Lung (tissue), 12 donors: Measurements from ENCODE around the gene INO80. TPM values are rescaled to one million over a fixed set of nuclear protein-coding genes. Genes with fewer than 3 reads are reported as not detected.

Source experiments
- ATAC-seq: fragments of 200-7000 bp; cut with Tn5 transposase; one replicate; pipeline ENCODE4 v1.9.1; 2020; ENCODE audit warnings: moderate number of reproducible peaks; ENCODE audit not compliant: insufficient read depth, low FRiP score
- DNase-seq, 3 donors: peaks; one replicate each; pipeline ENCODE4 v3.0.0-alpha.2; 2013 to 2017
- H3K27ac ChIP-seq, 2 donors: one replicate each; pipeline ENCODE4 v1.5.1; 2013; ENCODE audit warnings: mild to moderate bottlenecking in 2 of 2, moderate library complexity in 2 of 2, control low read depth in 1 of 2, inconsistent platforms in 1 of 2, low read depth in 1 of 2, low read length in 1 of 2
- H3K27me3 ChIP-seq, 3 donors: one replicate each; pipeline ENCODE4 v1.5.1; 2013; ENCODE audit warnings: low read length in 2 of 3; ENCODE audit not compliant: control insufficient read depth in 3 of 3, insufficient read depth in 3 of 3
- H3K36me3 ChIP-seq, 4 donors: one replicate each; pipeline ENCODE4 v1.5.1; 2013; ENCODE audit warnings: low read length in 4 of 4, mild to moderate bottlenecking in 1 of 4, moderate library complexity in 1 of 4; ENCODE audit not compliant: control insufficient read depth in 4 of 4, insufficient read depth in 4 of 4
- H3K4me1 ChIP-seq, 5 donors: one replicate each; pipeline ENCODE4 v1.5.1; 2013; ENCODE audit warnings: low read length in 5 of 5, mild to moderate bottlenecking in 2 of 5, moderate library complexity in 1 of 5; ENCODE audit not compliant: control insufficient read depth in 5 of 5, insufficient read depth in 5 of 5
- H3K4me3 ChIP-seq: one replicate; pipeline ENCODE4 v1.5.1; 2013; ENCODE audit warnings: mild to moderate bottlenecking, control low read depth, moderate library complexity
- H3K9ac ChIP-seq, 2 donors: one replicate each; pipeline ENCODE4 v1.5.1; 2013; ENCODE audit warnings: low read length in 2 of 2, control low read depth in 1 of 2; ENCODE audit not compliant: insufficient read depth in 1 of 2
- H3K9me3 ChIP-seq, 4 donors: one replicate each; pipeline ENCODE4 v1.5.1; 2013; ENCODE audit warnings: low read length in 3 of 4, mild to moderate bottlenecking in 1 of 4, moderate library complexity in 1 of 4; ENCODE audit not compliant: control insufficient read depth in 4 of 4, insufficient read depth in 3 of 4
- WGBS, 2 donors: extraction: QIAGEN DNeasy Blood & Tissue Kit; methylation state at CpG; one replicate each; pipeline ENCODE4 v1.1.7; 2013; 5-methylcytosine and 5-hydroxymethylcytosine counted together
- polyA plus RNA-seq, 2 donors: library from polyadenylated mRNA; stranded (reverse); fragments of 200-250 nt; gene quantifications; one replicate each; pipeline ENCODE4 v1.2.1, GENCODE V29; 2013
- total RNA-seq, 2 donors: library from RNA; depleted of rRNA in 1 of 2; stranded (reverse); fragments of >200 nt in 1 of 2; gene quantifications; one replicate each; pipeline ENCODE4 v1.2.1, GENCODE V29; 2014 to 2021
- TF ChIP-seq, protein P1 (sequence below): IDR thresholded peaks from 2 replicates; pipeline ENCODE4 v1.5.1; 2012; ENCODE audit warnings: mild to moderate bottlenecking; ENCODE audit errors: control extremely low read depth, extremely low read depth
- donor health status: control.
- donor health status: control.
- donor health status: Bipolar disorder and iron deficiency.
- donor health status: healthy.
- donor health status: DM: yes; HTN: yes; CAD: no.

INO80 gene
- total and polyA plus RNA-seq, 4 donors = 8.0 to 50.1 (median 22.9) TPM

DNA sequence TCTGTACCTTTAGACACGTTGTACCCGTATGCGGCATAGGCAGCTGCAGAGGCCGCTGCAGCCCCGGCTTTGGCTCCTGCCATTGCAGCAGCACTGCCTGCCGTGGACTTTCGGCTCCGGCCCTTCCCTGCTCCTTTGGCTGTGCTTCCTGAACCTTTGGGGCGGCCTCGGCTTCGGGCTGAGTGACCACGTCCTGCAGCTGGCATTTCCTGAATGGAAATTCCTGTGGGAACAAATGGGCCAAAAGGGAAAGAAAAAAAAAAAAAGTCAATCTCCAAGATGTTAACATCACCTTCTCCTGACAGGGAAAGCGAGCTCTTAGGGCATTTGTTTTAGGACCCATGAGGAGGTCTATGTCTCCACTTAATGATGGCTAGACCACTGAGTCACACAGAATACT, 133.2 kb downstream of the INO80 start:
- no peak for ATAC-seq
- WGBS, 2 donors = 63 to 77% methylated on average over 13 of the region's 13 CpGs
- H3K9me3 ChIP-seq = no peaks in the 10 kb centered on the region
- H3K36me3 ChIP-seq = peaks cover 70 to 75% (median 72%) of the 10 kb centered on the region in 4 donors
- H3K4me3 ChIP-seq = no peak overlapping the region
- H3K27ac ChIP-seq = no peak overlapping the region
- no peaks in the 10 kb centered on the region for H3K27me3 ChIP-seq
- no peak overlapping the region for H3K9ac ChIP-seq
- TF ChIP-seq, protein P1, sequence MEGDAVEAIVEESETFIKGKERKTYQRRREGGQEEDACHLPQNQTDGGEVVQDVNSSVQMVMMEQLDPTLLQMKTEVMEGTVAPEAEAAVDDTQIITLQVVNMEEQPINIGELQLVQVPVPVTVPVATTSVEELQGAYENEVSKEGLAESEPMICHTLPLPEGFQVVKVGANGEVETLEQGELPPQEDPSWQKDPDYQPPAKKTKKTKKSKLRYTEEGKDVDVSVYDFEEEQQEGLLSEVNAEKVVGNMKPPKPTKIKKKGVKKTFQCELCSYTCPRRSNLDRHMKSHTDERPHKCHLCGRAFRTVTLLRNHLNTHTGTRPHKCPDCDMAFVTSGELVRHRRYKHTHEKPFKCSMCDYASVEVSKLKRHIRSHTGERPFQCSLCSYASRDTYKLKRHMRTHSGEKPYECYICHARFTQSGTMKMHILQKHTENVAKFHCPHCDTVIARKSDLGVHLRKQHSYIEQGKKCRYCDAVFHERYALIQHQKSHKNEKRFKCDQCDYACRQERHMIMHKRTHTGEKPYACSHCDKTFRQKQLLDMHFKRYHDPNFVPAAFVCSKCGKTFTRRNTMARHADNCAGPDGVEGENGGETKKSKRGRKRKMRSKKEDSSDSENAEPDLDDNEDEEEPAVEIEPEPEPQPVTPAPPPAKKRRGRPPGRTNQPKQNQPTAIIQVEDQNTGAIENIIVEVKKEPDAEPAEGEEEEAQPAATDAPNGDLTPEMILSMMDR = no peak
- peaks cover 0 to 3% (median 0%) of the 10 kb centered on the region in 5 donors for H3K4me1 ChIP-seq
- no peak for DNase-seq

DNA sequence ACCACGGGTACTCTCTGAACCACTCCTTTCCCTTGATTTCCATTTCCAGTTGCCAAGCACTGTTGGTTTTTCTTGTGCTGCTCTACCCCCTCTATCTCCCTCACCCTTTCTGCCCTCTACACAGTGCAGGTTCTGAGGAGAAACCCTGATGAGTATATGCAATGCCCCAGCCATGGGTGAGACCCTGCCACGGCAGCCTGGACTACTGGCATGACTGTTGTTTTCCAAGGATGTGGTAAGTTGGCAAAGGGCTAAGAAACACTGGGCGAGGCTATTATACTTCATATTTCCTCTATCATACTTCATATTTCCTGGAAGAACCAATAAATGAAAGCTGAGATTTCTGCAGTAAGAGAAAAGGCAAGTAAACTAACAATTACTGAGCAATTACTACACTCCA, 134.9 kb downstream of the INO80 start:
- Histone ChIP-seq H3K27me3 (no peaks in the 10 kb centered on the region), H3K27ac (peak overlapping the region in 1 of 2 donors; percentile 57), H3K36me3 (peaks cover 62 to 69% (median 68%) of the 10 kb centered on the region in 4 donors), H3K4me1 (peaks cover 0 to 9% (median 0%) of the 10 kb centered on the region in 5 donors), H3K9me3 (no peaks in the 10 kb centered on the region), H3K4me3 (no peak overlapping the region), H3K9ac (no peak overlapping the region)
- ATAC-seq = no peak
- 56 to 87% methylated on average over 3 of the region's 3 CpGs for WGBS, 2 donors
- TF ChIP-seq, protein P1 = no peak
- DNase-seq = no peak

DNA sequence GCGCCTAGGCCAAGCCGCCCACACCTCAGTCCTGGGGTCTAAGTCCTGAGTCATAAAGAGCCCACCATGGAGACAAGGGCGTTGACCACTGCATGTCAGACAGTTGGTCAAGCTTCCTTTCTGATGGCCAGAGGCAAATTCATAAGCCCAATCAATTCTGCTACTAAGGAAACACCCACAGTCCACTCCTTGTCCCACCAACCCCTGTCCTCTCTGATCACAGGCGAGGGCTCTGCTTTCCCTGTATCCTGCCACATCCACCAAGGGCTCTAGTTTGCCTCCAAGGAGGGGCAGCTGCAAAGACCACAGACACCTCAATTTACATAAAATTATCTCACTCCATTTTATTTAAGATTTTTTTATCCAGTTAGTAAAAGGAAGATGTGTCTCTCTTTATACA, 137.5 kb downstream of the INO80 start:
- no peak overlapping the region for H3K4me3 ChIP-seq
- no peaks in the 10 kb centered on the region for H3K9me3 ChIP-seq
- TF ChIP-seq, protein P1 = no peak
- no peak overlapping the region for H3K27ac ChIP-seq
- H3K27me3 ChIP-seq = no peaks in the 10 kb centered on the region
- DNase-seq (no peak), ATAC-seq (no peak)
- no peak overlapping the region for H3K9ac ChIP-seq
- 96 to 99% methylated on average over 4 of the region's 4 CpGs for WGBS, 2 donors
- H3K4me1 ChIP-seq = peaks cover 0 to 14% (median 0%) of the 10 kb centered on the region in 5 donors
- peaks cover 48 to 57% (median 53%) of the 10 kb centered on the region in 4 donors for H3K36me3 ChIP-seq

DNA sequence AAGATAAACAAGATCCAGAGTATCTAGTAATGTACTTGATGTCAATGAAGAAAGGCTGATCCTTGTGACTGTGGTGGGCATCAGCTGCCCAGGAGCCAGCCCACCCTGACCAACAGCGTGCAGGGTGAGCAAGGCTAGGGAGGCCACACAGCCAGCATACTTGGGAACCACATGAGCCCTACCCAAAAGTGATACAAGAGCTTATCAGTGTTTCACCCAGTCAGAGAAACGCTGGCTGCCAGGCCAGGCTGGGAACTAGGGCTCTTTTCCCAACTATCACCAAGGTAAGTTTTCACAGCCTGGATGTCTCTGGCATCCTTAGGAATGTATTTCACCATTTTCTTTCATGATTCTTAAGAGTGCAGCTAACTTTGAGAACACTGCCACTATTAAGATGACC, 137.9 kb downstream of the INO80 start:
- ATAC-seq = no peak
- WGBS, 2 donors = 93 to 98% methylated on average over 2 of the region's 2 CpGs

More for the DNA sequence above, 137.9 kb downstream of the INO80 start:
- DNase-seq = no peak
- no peak overlapping the region for H3K4me3 ChIP-seq
- no peaks in the 10 kb centered on the region for H3K9me3 ChIP-seq
- no peak overlapping the region for H3K27ac ChIP-seq
- no peak overlapping the region for H3K9ac ChIP-seq
- TF ChIP-seq, protein P1 = no peak
- peaks cover 0 to 14% (median 0%) of the 10 kb centered on the region in 5 donors for H3K4me1 ChIP-seq
- peaks cover 44 to 54% (median 50%) of the 10 kb centered on the region in 4 donors for H3K36me3 ChIP-seq
- H3K27me3 ChIP-seq = no peaks in the 10 kb centered on the region
